Heart left ventricle (tissue), 16 donors: ENCODE measurements around the gene KIF13A. TPM values are rescaled to one million over a fixed set of nuclear protein-coding genes. Genes with fewer than 3 reads are reported as not detected.

Experiments
- ATAC-seq, 4 donors: fragments of 200-7000 bp; cut with Tn5 transposase; one replicate each; pipeline ENCODE4 v1.9.1; 2020 to 2022; ENCODE audit warnings: moderate library complexity in 4 of 4, mild to moderate bottlenecking in 3 of 4, moderate number of reproducible peaks in 1 of 4
- DNase-seq, 5 donors: peaks; one replicate each; pipeline ENCODE4 v3.0.0-alpha.2; 2020
- H3K27ac ChIP-seq, 12 donors: fragments of 200-600 bp; sonication (generic) in 4 of 12; one replicate each; pipeline versions ENCODE4 v1.5.0 to v1.8.0; 2016 to 2022; ENCODE audit warnings: mild to moderate bottlenecking in 2 of 12
- H3K27me3 ChIP-seq, 9 donors: fragments of 200-600 bp; sonication (generic) in 2 of 9; one replicate each; pipeline versions ENCODE4 v1.5.1 to v1.8.0; 2016 to 2022; ENCODE audit warnings: mild to moderate bottlenecking in 3 of 9
- H3K36me3 ChIP-seq, 9 donors: fragments of 200-600 bp; sonication (generic) in 2 of 9; one replicate each; pipeline versions ENCODE4 v1.5.0 to v1.8.0; 2018 to 2022; ENCODE audit warnings: mild to moderate bottlenecking in 2 of 9
- H3K4me1 ChIP-seq, 12 donors: fragments of 200-600 bp; sonication (generic) in 4 of 12; one replicate each; pipeline versions ENCODE4 v1.5.0 to v1.8.0; 2016 to 2022; ENCODE audit warnings: mild to moderate bottlenecking in 3 of 12
- H3K4me3 ChIP-seq, 12 donors: fragments of 200-600 bp; sonication (generic) in 4 of 12; one replicate each; pipeline versions ENCODE4 v1.5.0 to v1.8.0; 2017 to 2022; ENCODE audit warnings: mild to moderate bottlenecking in 9 of 12, moderate library complexity in 4 of 12
- H3K9me3 ChIP-seq, 12 donors: fragments of 200-600 bp; sonication (generic) in 4 of 12; one replicate each; pipeline versions ENCODE4 v1.5.0 to v1.8.0; 2016 to 2022; ENCODE audit warnings: mild to moderate bottlenecking in 1 of 12
- CTCF ChIP-seq, 12 donors: fragments of 200-600 bp; sonication (generic) in 4 of 12; IDR thresholded peaks; one replicate each; pipeline versions ENCODE4 v1.5.0 to v1.8.0; 2018 to 2022; ENCODE audit warnings: antibody characterized with exemption in 12 of 12, mild to moderate bottlenecking in 5 of 12
- POLR2A ChIP-seq, 2 donors: fragments of 450-650 bp; IDR thresholded peaks; one replicate each; pipeline ENCODE4 v1.6.1; 2017; ENCODE audit warnings: antibody characterized with exemption in 2 of 2, mild to moderate bottlenecking in 2 of 2, moderate library complexity in 2 of 2
- WGBS, 4 donors: extraction: QIAGEN DNeasy Blood & Tissue Kit in 2 of 4; methylation state at CpG; one replicate each; pipeline versions ENCODE4 v1.1.5 to v1.1.7; 2013 to 2018; 5-methylcytosine and 5-hydroxymethylcytosine counted together
- intact Hi-C, 10 donors: fragments of 100-400 bp; cut with DNase I; formaldehyde crosslinking; loops; one replicate each; pipeline versions ENCODE4 v1.11.1 to v1.14.2; 2022
- long read RNA-seq, 3 donors: library from polyadenylated mRNA; unstranded; transcript quantifications; one replicate each; pipeline ENCODE4 v2.0.0, GENCODE V29; 2020 to 2021
- polyA plus RNA-seq, 2 donors: library from polyadenylated mRNA; stranded (reverse); fragments of 200-250 nt; gene quantifications; one replicate each; pipeline ENCODE4 v1.2.3, GENCODE V29; 2013
- total RNA-seq, 9 donors: library from RNA; depleted of rRNA in 2 of 9; stranded (reverse); fragments of >200 nt in 2 of 9; fragmentation: NEBNext Ultra II Directional in 3 of 9; extraction: Animal tissue kit (Norgen Biotek cat#: 25700) in 3 of 9; gene quantifications; one replicate each; pipeline versions ENCODE4 v1.1.0 to v1.2.4, GENCODE V29; 2016 to 2023
- donor health status: ischemic (EF 13 %, LVEDD 7.1; RV severe dilation, severe dysfunction).
- donor health status: healthy with polysubstance abuse.
- donor health status: DM: no; HTN: yes; CAD: no.
- donor health status: DM: no; HTN: no; CAD: no.
- donor health status: ischemic (EF 25% LVEDD 6.9; RV normal size, moderate dysfunction).
- donor health status: ischemic (EF 25% LVEDD 5.7; RV mildly dilated, moderate dysfunction).
- donor health status: healthy.
- donor health status: DM: yes; HTN: yes; CAD: no.
- donor health status: ischemic (EF 35%, LVEDD 5.7; RV mildly dilated, moderate dysfunction).
- donor health status: nonischemic (EF 11% LVEDD 7.7; RV severe dilation, severe dysfunction).
- donor health status: DM: yes; HTN: yes; CAD: no.
- donor health status: PGD.
- donor health status: ischemic (EF 29% LVEDD 5.4; RV normal size, mild dysfunction).
- donor health status: nonischemic (EF 23%, LVEDD 6.1; RV moderate dilation, normal function).

Gene KIF13A
- total RNA-seq (100 to 1,000 TPM in 3 of 9 donors, 10 to 100 TPM in 6; 49.2 to 148 (median 85.1) TPM), polyA plus RNA-seq (10 to 100 TPM; 17.1 to 39.1 TPM)
- long read RNA-seq, donor 1, transcript KIF13A-207 (3 exons, 1,330 nt) = major isoform, 5 of 15 reads
- long read RNA-seq, donor 1, partial matches to known transcripts = 1 of 15 reads
- long read RNA-seq, donor 1, other reads (novel, unspliced or antisense) = 9 of 15 reads
- long read RNA-seq, donor 2, partial matches to known transcripts = 13 of 17 reads
- long read RNA-seq, donor 2, other reads (novel, unspliced or antisense) = 4 of 17 reads
- long read RNA-seq, donor 3, transcript KIF13A-207 (3 exons, 1,330 nt) = major isoform, 5 of 18 reads
- long read RNA-seq, donor 3, partial matches to known transcripts = 4 of 18 reads
- long read RNA-seq, donor 3, other reads (novel, unspliced or antisense) = 9 of 18 reads

DNA sequence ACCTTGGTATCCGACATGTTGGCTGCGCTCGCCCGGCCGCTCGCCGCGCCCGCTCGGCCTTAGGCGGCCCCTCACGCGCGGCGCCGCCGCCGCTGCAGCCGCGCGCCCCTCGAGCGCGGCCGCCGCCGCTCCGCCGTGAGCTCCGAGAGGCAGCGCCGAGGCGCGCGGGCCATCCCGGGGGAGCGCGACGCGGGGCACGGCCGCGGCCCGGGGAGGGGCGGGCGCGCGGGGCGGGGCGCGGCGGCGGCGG is at the start of gene KIF13A:
TSS of gene KIF13A (minus strand) at position 189 of the 250 bp plus-strand sequence. CDS start at position 17, 172 bp downstream.
- Histone ChIP-seq H3K36me3 (peaks cover 0 to 9% (median 0%) of the 10 kb centered on the region in 9 donors), H3K4me1 (peaks cover 0 to 48% (median 21%) of the 10 kb centered on the region in 12 donors), H3K9me3 (no peaks in the 10 kb centered on the region), H3K27me3 (peaks cover 0 to 2% (median 0%) of the 10 kb centered on the region in 9 donors), H3K27ac (peak within 1 kb of the TSS; percentile 93 to 99 (median 96)), H3K4me3 (peak within 1 kb of the TSS; percentile 52 to 97 (median 80))
- TF ChIP-seq POLR2A (IDR thresholded peaks at IDR 0.05) = no peak
- no peak for TF ChIP-seq CTCF (IDR thresholded peaks at IDR 0.05)
- intact Hi-C loops = loop anchor here (1.0 to 10.0 kb wide), 15 partner anchors 53 to 383 kb away; partner anchors contain the start of genes NHLRC1 (in 5 of the 10), FAM8A1 (in 1 of the 10) and NUP153 (in 1 of the 10)
- WGBS, 4 donors = 0% methylated on average over 54 of the region's 54 CpGs; no CpG with 5 or more reads in 2 of the 4 donors
- ATAC-seq (no peak), DNase-seq (peak in 1 of 5 donors; percentile 33)

DNA sequence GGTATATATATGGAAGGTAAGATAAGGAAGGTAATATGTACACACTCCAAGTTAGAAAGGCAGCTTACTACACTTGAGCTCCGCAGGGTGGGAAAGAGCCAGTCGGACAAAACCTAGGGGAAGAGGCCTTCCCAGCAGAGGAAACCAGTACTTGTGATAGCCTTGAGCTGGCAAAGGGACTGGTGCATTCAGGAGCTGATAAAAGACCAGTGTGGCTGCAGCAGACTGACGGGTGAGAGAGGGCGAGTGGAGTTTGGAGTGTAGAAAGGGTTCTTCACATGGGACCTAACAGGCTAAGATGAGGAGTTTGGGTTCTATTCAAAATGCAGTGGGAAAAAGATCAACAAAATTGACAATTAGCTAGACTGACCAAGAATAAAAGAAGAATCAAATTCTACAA is 49.3 kb upstream of the KIF13A start:
- Histone ChIP-seq H3K27me3 (no peaks in the 10 kb centered on the region), H3K36me3 (no peaks in the 10 kb centered on the region), H3K9me3 (no peaks in the 10 kb centered on the region), H3K4me3 (no peak overlapping the region), H3K4me1 (peaks cover 0 to 3% (median 0%) of the 10 kb centered on the region in 12 donors), H3K27ac (no peak overlapping the region)
- intact Hi-C loops = no loop called here
- no peak for DNase-seq
- WGBS, 4 donors = 80 to 88% (median 81%) methylated on average over 4 of the region's 4 CpGs
- TF ChIP-seq CTCF (IDR thresholded peaks at IDR 0.05) = no peak
- no peak for TF ChIP-seq POLR2A (IDR thresholded peaks at IDR 0.05)
- no peak for ATAC-seq

DNA sequence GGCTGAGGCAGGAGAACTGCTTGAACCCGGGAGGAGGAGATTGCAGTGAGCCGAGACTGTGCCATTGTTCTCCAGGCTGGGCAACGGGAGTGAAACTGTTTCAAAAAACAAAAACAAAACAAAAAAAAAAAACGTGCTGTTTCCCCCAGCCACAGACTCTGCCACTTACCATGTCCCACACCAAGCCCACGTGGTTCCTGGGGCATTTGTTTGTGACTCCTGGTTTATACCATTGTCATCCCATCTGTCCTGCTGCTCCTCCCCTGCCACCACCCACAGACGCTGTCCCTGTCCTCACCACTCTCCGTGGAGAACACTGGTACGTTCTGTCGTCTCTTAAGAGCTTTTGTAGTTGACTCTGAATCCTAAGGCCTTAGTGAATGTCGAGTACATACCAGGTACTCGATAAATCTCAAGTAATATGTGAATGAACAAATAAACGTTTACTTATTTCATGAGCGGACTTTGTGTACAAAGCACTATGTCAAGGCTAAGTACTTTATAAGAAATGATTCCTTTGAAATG is 48.0 kb upstream of the KIF13A start:
- no peaks in the 10 kb centered on the region for H3K4me1 ChIP-seq
- DNase-seq (no peak), ATAC-seq (no peak)
- TF ChIP-seq POLR2A (IDR thresholded peaks at IDR 0.05) (no peak), CTCF (IDR thresholded peaks at IDR 0.05) (no peak)
- H3K27me3 ChIP-seq = no peaks in the 10 kb centered on the region
- H3K4me3 ChIP-seq = no peak overlapping the region
- intact Hi-C loops = no loop called here
- no peak overlapping the region for H3K27ac ChIP-seq
- no peaks in the 10 kb centered on the region for H3K9me3 ChIP-seq
- 82 to 86% (median 84%) methylated on average over 13 of the region's 13 CpGs for WGBS, 4 donors
- H3K36me3 ChIP-seq = no peaks in the 10 kb centered on the region

GRCh38 chr6:18034798-18035202 is 47.4 kb upstream of the KIF13A start:
- TF ChIP-seq POLR2A (IDR thresholded peaks at IDR 0.05) (no peak), CTCF (IDR thresholded peaks at IDR 0.05) (no peak)
- Histone ChIP-seq H3K4me1 (no peaks in the 10 kb centered on the region), H3K36me3 (no peaks in the 10 kb centered on the region), H3K9me3 (no peaks in the 10 kb centered on the region), H3K4me3 (no peak overlapping the region), H3K27me3 (no peaks in the 10 kb centered on the region), H3K27ac (no peak overlapping the region)
- intact Hi-C loops = no loop called here
- WGBS, 4 donors = 67 to 82% (median 76%) methylated on average over 6 of the region's 6 CpGs
- ATAC-seq (no peak), DNase-seq (no peak)
